KMS-11 (cell line): ENCODE data around the gene ADAM12.

Experiments
- H2AFZ ChIP-seq: fragments of 200-600 bp; sonication (generic); 2 replicates; pipeline ENCODE4 v1.6.1; 2016; ENCODE audit warnings: antibody characterized with exemption, mixed run types, low read depth
- H3K27ac ChIP-seq: fragments of 200-600 bp; sonication (generic); 2 replicates; pipeline ENCODE4 v1.6.1; 2016; ENCODE audit warnings: mild to moderate bottlenecking, mixed run types
- H3K27me3 ChIP-seq: fragments of 200-600 bp; sonication (generic); 2 replicates; pipeline ENCODE4 v1.6.1; 2017; ENCODE audit warnings: mild to moderate bottlenecking, low read depth, mixed run types, moderate library complexity; ENCODE audit not compliant: insufficient read depth
- H3K36me3 ChIP-seq: fragments of 200-600 bp; sonication (generic); 2 replicates; pipeline ENCODE4 v1.6.1; 2017; ENCODE audit warnings: mild to moderate bottlenecking, mixed run types; ENCODE audit not compliant: insufficient read depth
- H3K4me1 ChIP-seq: fragments of 200-600 bp; sonication (generic); 2 replicates; pipeline ENCODE4 v1.6.1; 2016; ENCODE audit warnings: mild to moderate bottlenecking, low read depth, mixed run types; ENCODE audit not compliant: poor library complexity, severe bottlenecking
- H3K4me2 ChIP-seq: fragments of 200-600 bp; sonication (generic); 2 replicates; pipeline ENCODE4 v1.7.0; 2016; ENCODE audit warnings: mild to moderate bottlenecking, mixed run types
- H3K4me3 ChIP-seq: fragments of 200-600 bp; sonication (generic); IDR thresholded peaks from 2 replicates; pipeline ENCODE4 v1.6.1; 2017; ENCODE audit warnings: low read depth, low read length, mixed read lengths; ENCODE audit not compliant: insufficient read depth
- H3K79me2 ChIP-seq: fragments of 200-600 bp; sonication (generic); 2 replicates; pipeline ENCODE4 v1.6.1; 2016; ENCODE audit warnings: low read depth, mixed run types; ENCODE audit not compliant: insufficient read depth
- H3K9ac ChIP-seq: fragments of 200-600 bp; sonication (generic); 2 replicates; pipeline ENCODE4 v1.6.1; 2016; ENCODE audit warnings: mild to moderate bottlenecking, mixed run types
- H4K20me1 ChIP-seq: fragments of 200-600 bp; sonication (generic); 2 replicates; pipeline ENCODE4 v1.6.1; 2016; ENCODE audit warnings: mild to moderate bottlenecking, mixed run types; ENCODE audit not compliant: insufficient read depth
- TF ChIP-seq, protein P1 (sequence below): fragments of 200-600 bp; sonication (generic); conservative IDR thresholded peaks from 2 replicates; pipeline ENCODE4 v1.6.1; 2017; ENCODE audit warnings: low read depth, mild to moderate bottlenecking, antibody characterized with exemption, low read length, moderate library complexity, mixed read lengths

ADAM12 gene

GRCh38 chr10:126207313-126207771 lies 180.9 kb downstream of the ADAM12 start:
- Histone ChIP-seq H4K20me1 (no peaks in the 10 kb centered on the region), H3K27ac (no peak overlapping the region), H3K4me2 (no peak overlapping the region), H3K27me3 (no peaks in the 10 kb centered on the region), H3K4me3 (no peak overlapping the region), H3K79me2 (no peaks in the 10 kb centered on the region), H3K4me1 (no peaks in the 10 kb centered on the region), H3K9ac (no peak overlapping the region), H2AFZ (no peak overlapping the region), H3K36me3 (no peaks in the 10 kb centered on the region)
- TF ChIP-seq, protein P1, sequence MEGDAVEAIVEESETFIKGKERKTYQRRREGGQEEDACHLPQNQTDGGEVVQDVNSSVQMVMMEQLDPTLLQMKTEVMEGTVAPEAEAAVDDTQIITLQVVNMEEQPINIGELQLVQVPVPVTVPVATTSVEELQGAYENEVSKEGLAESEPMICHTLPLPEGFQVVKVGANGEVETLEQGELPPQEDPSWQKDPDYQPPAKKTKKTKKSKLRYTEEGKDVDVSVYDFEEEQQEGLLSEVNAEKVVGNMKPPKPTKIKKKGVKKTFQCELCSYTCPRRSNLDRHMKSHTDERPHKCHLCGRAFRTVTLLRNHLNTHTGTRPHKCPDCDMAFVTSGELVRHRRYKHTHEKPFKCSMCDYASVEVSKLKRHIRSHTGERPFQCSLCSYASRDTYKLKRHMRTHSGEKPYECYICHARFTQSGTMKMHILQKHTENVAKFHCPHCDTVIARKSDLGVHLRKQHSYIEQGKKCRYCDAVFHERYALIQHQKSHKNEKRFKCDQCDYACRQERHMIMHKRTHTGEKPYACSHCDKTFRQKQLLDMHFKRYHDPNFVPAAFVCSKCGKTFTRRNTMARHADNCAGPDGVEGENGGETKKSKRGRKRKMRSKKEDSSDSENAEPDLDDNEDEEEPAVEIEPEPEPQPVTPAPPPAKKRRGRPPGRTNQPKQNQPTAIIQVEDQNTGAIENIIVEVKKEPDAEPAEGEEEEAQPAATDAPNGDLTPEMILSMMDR, result no peak

DNA sequence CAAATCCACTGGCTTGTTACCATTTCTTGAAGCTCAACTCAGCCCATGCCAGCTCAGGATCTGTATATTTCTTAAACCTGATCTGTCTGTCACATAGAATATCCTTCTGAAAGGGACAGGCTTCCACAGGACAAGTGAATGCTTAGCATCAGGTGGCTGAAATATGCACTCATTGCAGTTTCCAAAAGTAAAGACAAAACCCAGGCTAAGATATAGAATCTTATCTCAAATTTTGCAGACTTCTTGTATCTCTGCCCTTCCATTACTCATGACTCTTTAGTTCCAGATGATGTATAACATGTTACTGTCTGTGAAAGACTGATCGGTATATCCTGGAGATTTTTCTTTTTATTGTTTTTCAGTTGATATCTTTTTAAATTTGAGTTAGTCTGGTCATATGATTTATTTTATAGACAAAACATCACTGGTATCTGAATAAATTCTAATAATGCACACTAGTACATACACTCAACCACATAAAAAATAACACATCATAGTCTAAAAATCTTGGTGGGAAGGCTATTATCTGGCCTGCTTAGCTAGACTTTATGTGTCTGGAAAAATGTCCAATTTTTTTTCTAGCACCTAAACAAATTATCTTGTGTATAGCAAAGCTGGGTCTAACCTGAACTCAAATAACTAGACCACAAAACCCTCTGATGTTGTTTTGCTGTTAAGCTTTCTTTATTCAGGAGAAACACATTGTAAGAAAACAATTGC lies 182.6 kb downstream of the ADAM12 start:
- no peaks in the 10 kb centered on the region for H3K27me3 ChIP-seq
- no peaks in the 10 kb centered on the region for H3K4me1 ChIP-seq
- TF ChIP-seq, protein P1, result no peak
- H3K9ac ChIP-seq, result no peak overlapping the region
- H3K27ac ChIP-seq, result no peak overlapping the region
- H2AFZ ChIP-seq, result no peak overlapping the region
- no peaks in the 10 kb centered on the region for H4K20me1 ChIP-seq
- H3K36me3 ChIP-seq, result no peaks in the 10 kb centered on the region
- H3K4me3 ChIP-seq, result no peak overlapping the region
- H3K4me2 ChIP-seq, result no peak overlapping the region
- H3K79me2 ChIP-seq, result no peaks in the 10 kb centered on the region

- Histone ChIP-seq H3K27me3 (no peaks in the 10 kb centered on the region), H3K4me2 (no peak overlapping the region), H3K27ac (no peak overlapping the region), H4K20me1 (no peaks in the 10 kb centered on the region), H2AFZ (no peak overlapping the region), H3K36me3 (no peaks in the 10 kb centered on the region), H3K4me1 (no peaks in the 10 kb centered on the region), H3K9ac (no peak overlapping the region), H3K79me2 (no peaks in the 10 kb centered on the region), H3K4me3 (no peak overlapping the region)
- TF ChIP-seq, protein P1, result no peak
These were observed 184.0 kb downstream of the ADAM12 start for GRCh38 chr10:126204320-126204719.

DNA sequence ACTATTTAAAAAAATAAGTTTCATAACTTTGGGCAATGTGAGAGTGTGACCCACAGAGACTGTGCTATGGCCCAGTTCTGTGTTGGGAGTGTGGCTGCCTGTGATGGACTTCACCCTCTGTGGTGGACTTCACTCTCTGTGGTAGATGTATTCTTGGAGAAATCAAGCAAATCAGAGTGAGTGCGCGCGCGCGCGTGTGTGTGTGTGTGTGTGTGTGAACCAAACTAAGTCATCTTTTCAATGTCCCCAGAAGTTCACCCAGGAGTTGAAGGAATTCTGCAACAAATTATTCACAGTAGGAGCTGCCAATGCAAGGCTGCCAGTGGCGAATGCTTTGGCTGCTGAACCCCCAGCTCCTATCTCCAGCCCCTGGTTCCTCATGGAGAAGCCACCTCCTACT lies 184.5 kb downstream of the ADAM12 start:
- TF ChIP-seq, protein P1, result no peak
- Histone ChIP-seq H3K4me3 (no peak overlapping the region), H3K36me3 (no peaks in the 10 kb centered on the region), H3K27me3 (no peaks in the 10 kb centered on the region), H2AFZ (no peak overlapping the region), H3K9ac (no peak overlapping the region), H4K20me1 (no peaks in the 10 kb centered on the region), H3K79me2 (no peaks in the 10 kb centered on the region), H3K4me1 (no peaks in the 10 kb centered on the region), H3K27ac (no peak overlapping the region), H3K4me2 (no peak overlapping the region)
